DOHH2 (cell line): ENCODE data around the gene RAB20.
"Not testable (repeated sequence)": the region's sequence is repeated elsewhere in the genome, so short reads cannot be mapped to it uniquely, and the experiment has no call there.

Experiments used
- H3F3A ChIP-seq: fragments of 200-600 bp; sonication (generic), shearing (Covaris generic); 2 replicates; pipeline ENCODE4 v1.6.0; 2016; ENCODE audit warnings: antibody characterized with exemption, mild to moderate bottlenecking; ENCODE audit not compliant: control insufficient read depth, insufficient read depth
- H3K27ac ChIP-seq: fragments of 200-600 bp; sonication (generic); 2 replicates; pipeline ENCODE4 v1.5.1; 2014; ENCODE audit warnings: low read depth, mild to moderate bottlenecking, low read length, moderate library complexity
- H3K27me3 ChIP-seq: fragments of 200-600 bp; sonication (generic); 2 replicates; pipeline ENCODE4 v1.6.1; 2014; ENCODE audit warnings: mild to moderate bottlenecking, low read length, mixed read lengths; ENCODE audit not compliant: control insufficient read depth
- H3K36me3 ChIP-seq: fragments of 200-600 bp; sonication (generic); 2 replicates; pipeline ENCODE4 v1.6.1; 2014; ENCODE audit warnings: mild to moderate bottlenecking, low read length, moderate library complexity, mixed read lengths; ENCODE audit not compliant: control insufficient read depth
- H3K4me1 ChIP-seq: fragments of 200-600 bp; sonication (generic); 2 replicates; pipeline ENCODE4 v1.6.1; 2014; ENCODE audit warnings: mild to moderate bottlenecking, low read length, mixed read lengths; ENCODE audit not compliant: control insufficient read depth
- H3K4me2 ChIP-seq: fragments of 200-600 bp; sonication (generic); 2 replicates; pipeline ENCODE4 v1.6.0; 2014; ENCODE audit warnings: mild to moderate bottlenecking, low read length, moderate library complexity
- H3K4me3 ChIP-seq: fragments of 200-600 bp; sonication (generic); 2 replicates; pipeline ENCODE4 v1.5.1; 2014; ENCODE audit warnings: mild to moderate bottlenecking, low read length, mixed read lengths
- H3K79me2 ChIP-seq: fragments of 200-600 bp; sonication (generic); 2 replicates; pipeline ENCODE4 v1.6.1; 2014; ENCODE audit warnings: mild to moderate bottlenecking, low read length, mixed read lengths; ENCODE audit not compliant: control insufficient read depth
- H3K9me2 ChIP-seq: fragments of 200-600 bp; sonication (generic); replicated peaks from 2 replicates; pipeline ENCODE4 v1.6.1; 2014; ENCODE audit warnings: mild to moderate bottlenecking, low read length, mixed read lengths; ENCODE audit not compliant: control insufficient read depth
- H3K9me3 ChIP-seq: fragments of 200-600 bp; sonication (generic); 2 replicates; pipeline ENCODE4 v1.6.1; 2014; ENCODE audit warnings: antibody characterized with exemption, low read length, mixed read lengths; ENCODE audit not compliant: control insufficient read depth, insufficient read depth
- H4K20me1 ChIP-seq: fragments of 200-600 bp; sonication (generic); 2 replicates; pipeline ENCODE4 v1.6.0; 2014; ENCODE audit warnings: low read depth, mild to moderate bottlenecking, antibody characterized with exemption, low read length, moderate library complexity; ENCODE audit not compliant: control insufficient read depth, insufficient read depth
- EZH2phosphoT487 ChIP-seq: fragments of 200-600 bp; sonication (generic); IDR thresholded peaks from 2 replicates; pipeline ENCODE4 v1.6.1; 2017; ENCODE audit warnings: borderline replicate concordance, mild to moderate bottlenecking, antibody characterized with exemption, low read length, moderate library complexity, mixed read lengths
- TF ChIP-seq, protein P1 (sequence below): fragments of 200-600 bp; sonication (generic); IDR thresholded peaks from one replicate; pipeline ENCODE4 v1.5.1; 2014; ENCODE audit warnings: antibody characterized with exemption, mild to moderate bottlenecking, low read depth, low read length; ENCODE audit not compliant: poor library complexity, severe bottlenecking

Gene RAB20

DNA sequence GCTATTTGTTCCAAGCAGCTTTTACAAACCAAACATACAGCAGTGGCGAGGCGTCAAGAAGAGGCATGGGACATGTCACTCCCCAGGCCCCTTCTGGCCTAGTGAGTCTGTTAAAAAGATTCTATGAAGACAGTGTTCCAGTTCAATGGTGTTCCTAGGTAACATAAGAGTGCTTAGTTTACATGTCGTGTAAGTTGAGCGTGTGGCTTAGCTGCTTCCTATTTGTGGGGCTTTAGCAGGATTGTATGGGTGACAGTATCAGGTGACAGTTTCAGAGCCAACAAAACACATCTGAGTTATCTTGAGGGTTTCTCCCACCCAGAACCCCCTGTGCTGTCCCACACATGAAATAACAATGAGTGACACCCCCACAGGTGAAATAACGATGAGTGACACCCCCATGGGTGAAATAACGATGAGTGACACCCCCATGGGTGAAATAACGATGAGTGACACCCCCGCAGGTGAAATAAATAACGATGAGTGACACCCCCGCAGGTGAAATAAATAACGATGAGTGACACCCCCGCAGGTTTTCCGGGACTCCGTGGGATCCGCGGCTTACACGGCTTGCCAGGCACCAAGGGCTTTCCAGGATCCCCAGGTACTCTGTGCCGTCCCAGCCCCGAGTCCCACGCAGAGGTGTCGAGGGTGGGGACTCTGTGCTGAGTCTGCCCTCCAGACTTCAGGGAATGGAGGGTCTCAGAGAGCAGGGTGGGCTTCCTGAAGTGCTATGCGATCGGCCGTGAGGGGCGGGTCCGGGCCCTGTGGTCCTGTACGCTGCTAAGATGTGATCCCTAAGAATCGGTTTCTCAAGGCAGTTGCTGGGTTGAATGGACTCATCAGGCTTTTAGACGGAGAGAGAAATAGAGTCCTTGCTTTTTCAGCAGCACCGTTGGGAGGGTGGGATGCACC, 68.6 kb downstream of the RAB20 start:
- Histone ChIP-seq H3F3A (no peaks in the 10 kb centered on the region), H3K4me3 (no peak overlapping the region), H3K4me2 (no peak overlapping the region), H3K36me3 (no peaks in the 10 kb centered on the region), H3K79me2 (no peaks in the 10 kb centered on the region), H3K9me2 (no peaks in the 10 kb centered on the region), H3K27me3 (no peaks in the 10 kb centered on the region), H3K4me1 (no peaks in the 10 kb centered on the region), H4K20me1 (no peaks in the 10 kb centered on the region), H3K9me3 (no peaks in the 10 kb centered on the region), H3K27ac (no peak overlapping the region)
- no peak for TF ChIP-seq EZH2phosphoT487
- TF ChIP-seq, protein P1, sequence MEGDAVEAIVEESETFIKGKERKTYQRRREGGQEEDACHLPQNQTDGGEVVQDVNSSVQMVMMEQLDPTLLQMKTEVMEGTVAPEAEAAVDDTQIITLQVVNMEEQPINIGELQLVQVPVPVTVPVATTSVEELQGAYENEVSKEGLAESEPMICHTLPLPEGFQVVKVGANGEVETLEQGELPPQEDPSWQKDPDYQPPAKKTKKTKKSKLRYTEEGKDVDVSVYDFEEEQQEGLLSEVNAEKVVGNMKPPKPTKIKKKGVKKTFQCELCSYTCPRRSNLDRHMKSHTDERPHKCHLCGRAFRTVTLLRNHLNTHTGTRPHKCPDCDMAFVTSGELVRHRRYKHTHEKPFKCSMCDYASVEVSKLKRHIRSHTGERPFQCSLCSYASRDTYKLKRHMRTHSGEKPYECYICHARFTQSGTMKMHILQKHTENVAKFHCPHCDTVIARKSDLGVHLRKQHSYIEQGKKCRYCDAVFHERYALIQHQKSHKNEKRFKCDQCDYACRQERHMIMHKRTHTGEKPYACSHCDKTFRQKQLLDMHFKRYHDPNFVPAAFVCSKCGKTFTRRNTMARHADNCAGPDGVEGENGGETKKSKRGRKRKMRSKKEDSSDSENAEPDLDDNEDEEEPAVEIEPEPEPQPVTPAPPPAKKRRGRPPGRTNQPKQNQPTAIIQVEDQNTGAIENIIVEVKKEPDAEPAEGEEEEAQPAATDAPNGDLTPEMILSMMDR: no peak

DNA sequence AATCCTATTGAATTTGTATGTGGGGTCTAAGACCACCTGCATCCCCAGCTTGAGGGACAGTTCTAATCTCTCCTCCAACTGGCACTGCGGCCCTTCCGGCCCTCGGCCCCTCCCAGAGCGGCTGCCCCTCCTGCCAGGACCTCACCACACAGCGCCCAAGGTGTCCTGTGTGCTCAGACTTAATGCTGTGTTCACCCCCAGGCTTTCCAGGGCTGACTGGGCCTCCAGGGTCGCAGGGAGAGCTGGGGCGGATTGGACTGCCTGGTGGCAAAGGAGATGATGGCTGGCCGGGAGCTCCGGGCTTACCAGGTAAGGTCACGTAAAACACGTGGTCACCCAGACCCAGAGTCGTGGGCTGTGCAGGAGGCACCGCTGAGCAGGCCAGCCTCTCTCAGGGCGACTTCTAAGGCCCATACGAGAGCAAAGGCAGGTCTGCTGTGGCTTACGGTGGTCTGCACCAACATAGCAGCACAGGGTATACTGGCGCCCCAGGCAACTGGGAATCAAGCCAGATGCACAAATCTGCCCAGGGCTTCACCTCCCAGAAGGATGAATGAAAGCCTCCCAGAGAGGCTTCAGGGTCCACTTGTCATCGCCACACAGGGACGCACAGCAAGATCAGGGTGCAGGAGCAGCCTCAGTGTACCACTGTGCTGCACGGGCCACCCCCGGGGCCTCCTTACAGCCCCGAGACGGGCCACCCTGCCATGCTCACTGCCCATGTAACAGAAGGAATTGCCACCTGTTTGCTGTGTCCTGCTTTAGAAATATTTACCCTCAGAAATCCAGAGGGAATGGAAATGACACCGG, 69.4 kb downstream of the RAB20 start:
- Histone ChIP-seq H3K9me2 (no peaks in the 10 kb centered on the region), H3K9me3 (no peaks in the 10 kb centered on the region), H3K4me2 (no peak overlapping the region), H3K4me1 (no peaks in the 10 kb centered on the region), H3K27ac (no peak overlapping the region), H3K4me3 (no peak overlapping the region), H3F3A (no peaks in the 10 kb centered on the region), H3K36me3 (no peaks in the 10 kb centered on the region), H3K79me2 (no peaks in the 10 kb centered on the region), H3K27me3 (no peaks in the 10 kb centered on the region), H4K20me1 (no peaks in the 10 kb centered on the region)
- TF ChIP-seq EZH2phosphoT487: no peak
- TF ChIP-seq, protein P1: no peak

DNA sequence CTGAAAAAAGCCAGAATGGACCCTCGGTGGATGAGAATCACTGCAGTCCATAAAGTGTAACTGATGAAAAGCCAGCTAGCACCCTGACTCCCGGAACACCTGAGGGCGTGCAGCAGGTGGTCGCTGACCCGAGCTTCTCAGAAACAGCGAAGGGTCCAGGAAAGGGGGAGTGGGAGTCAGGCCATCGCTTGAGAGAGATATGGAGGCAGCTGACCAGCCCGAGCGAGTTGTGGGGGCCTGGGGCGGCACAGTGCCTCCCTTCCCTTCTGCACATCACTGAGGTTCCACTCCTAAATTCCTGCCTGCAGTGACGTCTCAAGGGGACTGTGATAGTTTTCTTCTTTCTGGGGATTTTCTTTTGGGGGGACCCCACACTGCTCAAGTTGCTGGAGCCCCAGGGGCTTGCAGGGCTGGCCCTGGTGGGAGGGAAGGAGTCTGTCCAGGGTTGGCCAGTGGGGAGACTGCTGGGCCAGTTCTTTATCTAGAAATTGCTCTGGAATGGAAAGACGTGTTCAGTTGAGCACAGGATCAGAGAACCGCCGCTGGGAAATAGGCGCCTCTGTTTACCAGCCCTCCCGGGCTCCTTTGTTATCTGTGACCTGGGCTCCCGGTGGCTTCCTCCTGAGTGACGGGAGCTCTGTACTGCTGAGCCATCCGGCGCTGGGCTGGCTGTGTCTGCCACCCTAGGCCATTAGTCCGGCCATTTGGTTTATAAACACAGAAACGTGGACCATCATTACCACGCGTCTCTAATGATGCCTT, 71.3 kb downstream of the RAB20 start:
- H3K79me2 ChIP-seq: no peaks in the 10 kb centered on the region
- TF ChIP-seq EZH2phosphoT487: no peak
- TF ChIP-seq, protein P1: no peak
- H4K20me1 ChIP-seq: no peaks in the 10 kb centered on the region
- no peak overlapping the region for H3K27ac ChIP-seq
- H3K27me3 ChIP-seq: no peaks in the 10 kb centered on the region
- H3F3A ChIP-seq: no peaks in the 10 kb centered on the region
- H3K4me2 ChIP-seq: no peak overlapping the region
- no peaks in the 10 kb centered on the region for H3K36me3 ChIP-seq
- H3K9me2 ChIP-seq: no peaks in the 10 kb centered on the region
- H3K4me1 ChIP-seq: no peaks in the 10 kb centered on the region
- no peaks in the 10 kb centered on the region for H3K9me3 ChIP-seq
- H3K4me3 ChIP-seq: no peak overlapping the region

DNA sequence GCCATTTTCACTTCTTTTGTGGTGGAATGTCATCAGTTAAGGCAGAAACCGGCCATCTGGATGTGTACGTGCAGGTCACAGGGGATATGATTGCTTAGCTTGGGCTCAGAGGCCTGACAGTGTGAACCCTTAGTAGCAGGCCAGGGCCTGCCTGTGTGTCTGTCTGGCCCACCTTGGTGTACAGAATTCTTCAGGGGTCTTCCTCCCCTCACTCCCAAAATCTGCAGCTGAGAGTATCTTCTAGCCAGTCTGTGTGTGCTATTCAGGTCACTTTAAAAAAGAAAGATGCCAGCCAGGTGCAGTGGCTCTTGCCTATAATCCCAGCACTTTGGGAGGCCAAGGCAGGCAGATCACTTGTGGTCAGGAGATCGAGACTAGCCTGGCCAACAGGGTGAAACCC, 74.6 kb downstream of the RAB20 start:
- not testable (repeated sequence) for H4K20me1 ChIP-seq, H3K27ac ChIP-seq, H3K4me3 ChIP-seq, H3K79me2 ChIP-seq, H3K9me3 ChIP-seq, H3K27me3 ChIP-seq, H3K4me2 ChIP-seq, H3K4me1 ChIP-seq, H3F3A ChIP-seq, H3K36me3 ChIP-seq, H3K9me2 ChIP-seq
